Spleen (tissue), 7 donors: ENCODE data around the gene MTMR3.

ENCODE experiments used
- CTCF ChIP-seq, 11 experiments: fragments of 200-600 bp in 7 of 11; fragments of 450-650 bp in 4 of 11; sonication (generic) in 4 of 11; IDR thresholded peaks in 8 of 11; conservative IDR thresholded peaks in 3 of 11; 1 replicate in 7 of 11; 2 replicates in 4 of 11; pipeline versions ENCODE4 v1.4.0 to v1.8.0; 2016 to 2021; ENCODE audit warnings: antibody characterized with exemption in 11 of 11, inconsistent platforms in 4 of 11, mild to moderate bottlenecking in 1 of 11
- POLR2A ChIP-seq, 3 donors: fragments of 450-650 bp; IDR thresholded peaks; one replicate each; pipeline ENCODE4 v1.5.1; 2017; ENCODE audit warnings: antibody characterized with exemption in 3 of 3, mild to moderate bottlenecking in 1 of 3
- POLR2AphosphoS5 ChIP-seq, 3 donors: sonication (generic); formaldehyde crosslinking; IDR thresholded peaks; one replicate each; pipeline ENCODE4 v1.5.1; 2017; ENCODE audit warnings: antibody characterized with exemption in 3 of 3
- donor health status: DM: no; HTN: no; CAD: no; lungs with moderate emphysema.
- donor health status: DM: no; HTN: no; CAD: no.
- donor health status: DM: no; HTN: no; CAD: no.

DNA sequence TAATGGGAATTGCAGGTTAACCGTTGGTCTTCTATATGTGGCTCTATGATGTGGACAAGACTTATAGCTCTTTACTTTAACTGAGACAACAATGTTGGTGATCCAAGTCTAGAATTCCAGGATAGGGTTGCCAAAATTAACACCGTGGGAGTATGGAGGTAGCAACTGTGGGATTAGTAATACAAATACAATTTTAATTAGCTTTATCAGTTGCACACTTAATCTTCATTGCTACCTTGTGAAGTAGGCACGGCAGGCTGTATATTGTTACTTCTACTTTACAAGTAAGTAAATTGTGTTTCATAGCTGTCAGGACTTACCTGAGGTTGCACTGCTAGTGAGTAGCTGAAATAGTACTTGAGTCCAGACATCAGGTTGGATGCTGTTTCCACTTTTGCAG is 21.0 kb downstream of the MTMR3 start:
- TF ChIP-seq POLR2A (IDR thresholded peaks at IDR 0.05), result no peak
- no peak for TF ChIP-seq CTCF (IDR thresholded peaks at IDR 0.05 in 8 of 11, conservative IDR thresholded peaks at IDR 0.05 in 3 of 11)
- TF ChIP-seq POLR2AphosphoS5 (IDR thresholded peaks at IDR 0.05), result no peak
